COLO668 (cell line): ENCODE data around the gene RARS1.
A peak's percentile ranks its signal among the peaks of the same experiment; 100 is the strongest.

Source experiments
- DNase-seq: peaks from one replicate; lab custom pipeline; 2025; ENCODE audit not compliant: unreplicated experiment; lab: John Stamatoyannopoulos, UW

RARS1 gene

GRCh38 chr5:168486136-168486879 is at the start of gene RARS1:
TSS of gene RARS1 (plus strand) at chr5:168486471. CDS start at chr5:168486499, 28 bp downstream.
- DNase-seq, result peak; percentile 86

GRCh38 chr5:168438349-168438748 is 47.9 kb upstream of the RARS1 start:
- DNase-seq, result no peak

GRCh38 chr5:168443533-168443932 is 42.7 kb upstream of the RARS1 start:
- no peak for DNase-seq

- no peak for DNase-seq
Observed at GRCh38 chr5:168443950-168444700, 42.1 kb upstream of the RARS1 start.

DNA sequence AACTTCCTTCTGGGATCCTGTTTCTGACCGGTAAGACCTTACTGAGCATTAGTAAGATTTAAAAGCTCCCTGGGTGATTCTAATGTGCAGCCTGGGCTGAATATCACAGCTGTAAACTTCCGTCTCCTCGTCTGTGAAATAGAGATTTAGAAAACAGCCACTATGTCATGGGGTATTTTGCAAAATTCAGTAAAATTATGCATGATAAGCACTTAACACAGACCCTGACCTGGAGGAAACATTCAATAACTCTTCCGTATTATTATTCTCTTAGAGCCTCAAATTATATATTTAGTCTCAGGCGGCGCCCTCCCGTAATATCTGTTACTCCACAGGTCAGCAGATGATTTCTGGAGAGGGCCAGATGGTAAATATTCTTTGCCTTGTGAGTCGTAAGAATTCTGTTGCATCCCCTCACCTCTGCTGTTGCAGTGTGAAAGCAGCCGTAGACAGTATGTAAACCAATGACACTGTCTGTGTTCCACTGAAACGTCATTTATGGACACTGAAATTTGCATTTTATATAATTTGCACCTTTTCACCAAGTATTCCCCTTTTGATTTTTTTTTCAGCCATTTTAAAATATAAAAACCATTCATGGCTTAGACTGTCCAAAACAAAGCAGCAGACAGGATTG is 39.2 kb upstream of the RARS1 start:
- DNase-seq, result no peak

DNA sequence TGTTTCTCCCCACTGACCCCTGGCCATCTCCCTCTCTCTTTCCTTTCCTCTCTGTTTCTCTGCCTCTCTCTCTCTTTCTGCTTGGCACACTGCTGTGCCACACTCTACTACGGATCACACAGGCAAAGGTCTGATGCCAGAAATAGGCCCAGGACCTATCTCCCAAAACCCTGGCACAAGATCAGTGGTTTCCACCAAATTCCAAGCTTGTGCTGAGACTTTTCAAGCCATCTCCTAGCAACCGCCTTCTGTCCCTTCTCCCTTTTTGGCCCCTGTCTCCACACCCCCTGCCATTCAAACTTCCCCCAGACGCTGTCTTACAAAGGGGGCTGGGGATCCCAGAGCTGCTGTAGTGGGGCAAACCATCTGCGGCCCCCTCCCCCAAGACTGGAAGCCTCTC is 38.5 kb upstream of the RARS1 start:
- no peak for DNase-seq

DNA sequence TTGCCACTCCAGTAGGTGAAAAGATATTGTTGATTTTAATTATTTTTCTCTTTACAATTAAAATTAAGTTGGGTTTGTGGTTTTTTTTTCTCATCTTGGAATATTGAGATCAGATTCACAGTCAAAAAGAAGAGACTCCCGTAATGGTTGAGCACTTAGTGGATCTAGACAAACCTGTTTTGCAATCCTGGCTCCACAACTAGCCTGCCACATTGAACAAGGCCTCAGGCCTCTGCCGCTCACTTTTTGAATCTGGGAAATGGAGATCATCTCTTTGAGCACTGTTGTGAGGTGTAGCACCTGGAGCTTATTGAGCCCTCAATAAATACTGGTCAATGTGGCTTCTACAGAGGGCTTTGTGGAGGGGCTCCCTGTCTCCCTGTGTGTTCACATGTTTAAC is 37.1 kb upstream of the RARS1 start:
- no peak for DNase-seq

DNA sequence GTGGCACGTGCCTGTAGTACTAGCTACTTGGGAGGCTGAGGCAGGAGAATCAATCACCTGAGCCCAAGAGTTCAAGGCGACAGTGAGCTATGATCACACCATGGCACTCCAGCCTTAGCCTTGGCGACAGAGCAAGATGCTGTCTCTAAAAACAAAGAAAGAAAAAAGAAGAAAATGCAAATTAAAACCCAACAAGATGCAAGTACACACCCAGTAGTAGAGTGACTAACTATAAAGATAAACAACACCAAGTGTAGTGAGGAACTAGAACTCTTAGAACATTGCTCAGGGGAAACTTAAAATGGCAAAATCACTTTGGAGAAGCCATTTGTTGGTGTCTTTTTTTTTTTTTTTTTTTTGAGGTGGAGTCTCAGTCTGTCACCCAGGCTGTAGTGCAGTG is 34.7 kb upstream of the RARS1 start:
- no peak for DNase-seq

- DNase-seq, result no peak
Observed at GRCh38 chr5:168455201-168455600, 31.1 kb upstream of the RARS1 start.

DNA sequence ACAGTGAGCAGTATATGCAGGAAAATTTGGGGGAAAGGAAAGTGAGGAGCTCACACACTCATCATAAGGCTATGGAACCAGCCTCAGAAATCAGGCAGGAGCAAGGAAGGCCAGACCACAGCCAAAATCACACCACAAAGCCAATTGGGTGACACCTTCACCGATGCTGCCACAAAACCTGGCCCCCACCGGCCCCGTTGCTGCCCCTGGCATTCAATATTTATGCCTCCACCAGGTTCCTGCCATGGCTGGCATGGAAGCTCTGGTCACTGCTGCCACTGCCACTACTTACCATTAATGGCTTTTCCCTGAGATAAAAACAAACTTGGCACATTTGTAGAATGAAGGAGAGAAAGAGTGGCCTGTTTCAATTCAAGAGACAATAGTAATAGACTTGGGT is 28.7 kb upstream of the RARS1 start:
- no peak for DNase-seq

- DNase-seq, result no peak
Observed at GRCh38 chr5:168460606-168461005, 25.7 kb upstream of the RARS1 start.

GRCh38 chr5:168463081-168463480 is 23.2 kb upstream of the RARS1 start:
- no peak for DNase-seq

- DNase-seq, result no peak
Observed at GRCh38 chr5:168464214-168464613, 22.1 kb upstream of the RARS1 start.

GRCh38 chr5:168464641-168465040 is 21.6 kb upstream of the RARS1 start:
- no peak for DNase-seq

GRCh38 chr5:168467755-168468330 is 18.4 kb upstream of the RARS1 start:
- peak; percentile 5 for DNase-seq

DNA sequence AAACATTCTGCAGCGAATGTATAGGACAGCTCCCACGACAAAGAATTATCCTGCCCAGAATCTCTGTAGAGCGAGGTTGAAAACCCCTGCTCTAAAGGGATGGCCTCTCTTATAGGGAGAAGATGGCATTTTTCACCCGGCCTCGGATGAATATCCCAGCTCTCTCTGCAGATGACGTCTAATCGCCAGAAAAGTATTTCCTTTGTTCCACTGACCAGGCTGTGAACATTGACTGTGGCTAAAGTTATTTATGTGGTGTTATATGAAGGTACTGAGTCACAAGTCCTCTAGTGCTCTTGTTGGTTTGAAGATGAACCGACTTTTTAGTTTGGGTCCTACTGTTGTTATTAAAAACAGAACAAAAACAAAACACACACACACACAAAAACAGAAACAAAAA is 17.4 kb upstream of the RARS1 start:
- no peak for DNase-seq

DNA sequence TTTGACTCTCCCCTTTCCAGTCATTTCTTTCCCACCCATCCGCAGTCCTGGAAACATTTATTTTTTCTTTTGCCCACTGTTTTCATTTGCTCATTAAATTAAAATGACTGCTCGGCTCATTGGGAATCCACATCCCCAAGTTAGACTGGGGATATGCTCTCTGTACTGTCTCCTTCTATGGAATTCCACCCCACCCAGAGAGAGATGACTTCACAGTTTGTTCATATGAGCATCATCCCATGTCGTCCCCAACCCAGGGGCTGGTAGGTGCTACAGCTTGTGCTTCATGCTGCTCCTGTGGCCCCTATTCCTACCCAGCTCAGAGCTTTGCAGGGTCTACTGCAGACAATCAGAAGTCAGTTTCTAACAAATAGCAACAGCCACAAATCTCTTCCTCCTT is 16.5 kb upstream of the RARS1 start:
- DNase-seq, result no peak

DNA sequence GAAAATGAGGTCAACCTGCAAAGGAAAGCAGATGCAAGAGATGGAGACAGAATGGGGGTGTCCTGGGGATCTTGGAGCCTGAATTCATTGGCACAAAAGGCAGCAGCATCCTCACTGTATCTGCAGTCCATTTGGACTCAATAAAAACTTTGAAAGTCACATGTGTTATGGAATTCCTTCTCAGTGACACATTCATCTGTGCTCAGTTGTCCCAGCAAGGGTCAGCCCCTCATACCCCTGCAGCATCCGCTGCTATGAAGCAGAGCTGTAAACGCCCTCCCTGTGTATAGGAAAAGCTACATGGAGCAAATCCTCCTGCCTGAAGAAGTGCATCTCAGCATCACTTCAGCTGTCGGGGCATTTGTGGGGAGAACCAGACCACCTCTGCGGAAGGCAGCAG is 14.5 kb upstream of the RARS1 start:
- DNase-seq, result no peak

GRCh38 chr5:168472329-168472728 is 13.9 kb upstream of the RARS1 start:
- DNase-seq, result no peak

- no peak for DNase-seq
Observed at GRCh38 chr5:168474319-168474718, 12.0 kb upstream of the RARS1 start.

DNA sequence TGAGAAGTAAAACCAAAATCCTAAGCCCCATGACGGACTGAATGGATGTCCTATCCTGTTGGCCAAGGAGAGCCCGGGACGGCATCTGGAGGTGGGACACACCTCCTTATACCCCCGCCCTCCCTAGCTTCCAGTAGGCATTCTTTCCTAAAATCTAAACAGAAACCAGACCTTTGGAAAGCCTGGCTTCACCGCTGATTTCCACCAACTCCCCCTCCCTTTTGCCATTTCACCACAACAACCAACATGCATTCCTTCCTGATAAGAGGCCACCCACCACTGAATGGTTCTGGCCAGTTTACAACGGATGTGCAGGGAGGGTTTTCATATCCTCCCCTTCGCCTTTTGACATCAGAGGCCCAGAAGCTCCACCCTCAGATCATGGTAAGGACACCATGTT is 9.2 kb upstream of the RARS1 start:
- no peak for DNase-seq

DNA sequence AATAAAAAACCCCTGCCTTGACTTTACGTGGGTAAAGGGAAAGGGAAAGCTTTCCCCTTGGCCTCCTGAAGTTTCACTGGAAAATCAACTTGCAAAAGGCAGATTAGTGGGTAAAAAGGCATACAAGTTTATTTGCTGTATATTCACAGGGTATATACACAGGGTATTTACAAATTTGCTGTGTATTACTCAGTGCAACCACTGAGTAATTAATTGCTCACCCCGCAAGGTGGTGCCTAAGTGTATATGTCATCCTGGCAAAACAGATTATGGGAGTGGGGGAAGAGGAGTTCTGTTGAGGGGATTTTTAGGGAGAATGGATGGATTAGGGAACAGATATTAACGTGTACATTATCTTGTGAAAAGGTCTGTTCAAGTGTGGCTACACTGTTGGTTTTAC is 7.1 kb upstream of the RARS1 start:
- DNase-seq, result no peak
